GM12875 (cell line): ENCODE data around the gene KCNK4.

Experiments used
- H3K4me3 ChIP-seq: one replicate; pipeline ENCODE4 v1.5.1; 2011; ENCODE audit warnings: low read depth, low read length, control low read depth
- TF ChIP-seq, protein P1 (sequence below): IDR thresholded peaks from 2 replicates; pipeline ENCODE4 v1.5.1; 2011; ENCODE audit warnings: low read depth, mild to moderate bottlenecking, control low read depth, inconsistent platforms, low read length, moderate library complexity, borderline replicate concordance; ENCODE audit not compliant: insufficient read depth

The KCNK4 gene

DNA sequence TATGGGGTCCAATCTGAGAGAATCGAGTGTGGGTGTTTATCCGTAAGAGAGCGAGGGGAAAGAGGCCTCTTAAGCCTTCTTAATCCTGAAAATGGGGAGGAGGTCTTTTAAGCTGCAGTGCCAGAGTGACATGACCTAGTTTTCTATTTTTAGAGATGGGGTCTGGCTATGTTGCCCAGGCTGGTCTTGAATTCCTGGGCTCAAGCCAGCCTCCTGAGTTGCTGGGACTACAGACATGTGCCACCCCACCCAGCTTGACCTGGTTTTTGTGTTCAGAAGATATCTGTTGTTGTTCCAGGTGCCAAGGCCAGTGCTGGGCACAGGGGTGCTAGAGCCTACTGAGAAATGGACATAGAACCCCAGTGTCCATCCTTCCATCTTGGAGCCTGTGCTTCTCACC lies 8.0 kb upstream of the KCNK4 start:
- no peak overlapping the region for H3K4me3 ChIP-seq
- TF ChIP-seq, protein P1, sequence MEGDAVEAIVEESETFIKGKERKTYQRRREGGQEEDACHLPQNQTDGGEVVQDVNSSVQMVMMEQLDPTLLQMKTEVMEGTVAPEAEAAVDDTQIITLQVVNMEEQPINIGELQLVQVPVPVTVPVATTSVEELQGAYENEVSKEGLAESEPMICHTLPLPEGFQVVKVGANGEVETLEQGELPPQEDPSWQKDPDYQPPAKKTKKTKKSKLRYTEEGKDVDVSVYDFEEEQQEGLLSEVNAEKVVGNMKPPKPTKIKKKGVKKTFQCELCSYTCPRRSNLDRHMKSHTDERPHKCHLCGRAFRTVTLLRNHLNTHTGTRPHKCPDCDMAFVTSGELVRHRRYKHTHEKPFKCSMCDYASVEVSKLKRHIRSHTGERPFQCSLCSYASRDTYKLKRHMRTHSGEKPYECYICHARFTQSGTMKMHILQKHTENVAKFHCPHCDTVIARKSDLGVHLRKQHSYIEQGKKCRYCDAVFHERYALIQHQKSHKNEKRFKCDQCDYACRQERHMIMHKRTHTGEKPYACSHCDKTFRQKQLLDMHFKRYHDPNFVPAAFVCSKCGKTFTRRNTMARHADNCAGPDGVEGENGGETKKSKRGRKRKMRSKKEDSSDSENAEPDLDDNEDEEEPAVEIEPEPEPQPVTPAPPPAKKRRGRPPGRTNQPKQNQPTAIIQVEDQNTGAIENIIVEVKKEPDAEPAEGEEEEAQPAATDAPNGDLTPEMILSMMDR, result no peak

DNA sequence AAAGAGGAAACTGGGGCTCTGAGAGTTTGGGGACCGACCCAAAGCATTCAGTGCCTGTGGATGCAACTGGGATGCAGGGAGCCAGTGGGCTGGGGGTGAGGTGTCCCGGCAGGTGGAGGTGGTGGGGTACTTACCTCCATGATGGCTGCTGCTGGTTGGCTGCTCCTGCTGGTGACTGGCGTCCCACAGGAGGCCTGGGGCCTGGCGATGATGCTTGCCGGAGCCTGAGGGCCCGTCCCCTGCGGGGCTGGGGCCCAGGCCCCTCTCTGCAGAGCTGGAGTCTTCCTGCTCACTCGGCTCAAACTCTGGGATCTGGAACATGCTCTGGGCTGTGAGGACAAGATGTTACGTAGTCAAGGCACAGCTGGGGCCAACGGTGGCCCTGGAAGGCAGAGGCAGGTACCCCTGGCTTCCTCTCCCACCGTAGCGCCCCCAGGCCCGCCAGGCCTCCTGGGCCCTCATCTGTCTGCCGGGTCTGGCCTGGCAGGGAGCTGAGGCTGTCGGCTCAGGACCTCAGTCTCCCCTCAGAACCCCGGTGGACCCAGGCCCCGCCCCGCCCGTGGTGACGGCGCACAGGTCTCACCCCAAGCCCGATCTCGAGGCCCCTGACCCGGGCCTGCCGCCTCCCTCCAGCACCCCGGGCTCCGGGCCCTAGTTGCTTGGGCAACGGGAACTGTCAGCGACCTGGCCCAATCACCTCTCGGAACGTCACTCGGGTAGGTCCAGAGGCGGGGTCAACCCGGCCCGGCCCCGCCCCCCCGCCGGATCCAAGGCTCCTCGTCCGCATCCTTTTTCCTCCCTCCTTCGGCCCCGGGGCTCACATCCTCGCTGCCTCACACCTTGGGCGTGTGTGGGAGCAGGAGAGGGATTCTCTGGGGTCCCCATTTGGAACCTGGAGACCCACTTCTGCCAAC lies 6.8 kb upstream of the KCNK4 start, which contains the start of gene BAD:
Gene BAD, minus strand, starts transcription at position 618 of the 914 bp plus-strand sequence. Its CDS starts 297 bp downstream, at position 321.
- TF ChIP-seq, protein P1, result no peak
- peak within 1 kb of the TSS; percentile 79 for H3K4me3 ChIP-seq

DNA sequence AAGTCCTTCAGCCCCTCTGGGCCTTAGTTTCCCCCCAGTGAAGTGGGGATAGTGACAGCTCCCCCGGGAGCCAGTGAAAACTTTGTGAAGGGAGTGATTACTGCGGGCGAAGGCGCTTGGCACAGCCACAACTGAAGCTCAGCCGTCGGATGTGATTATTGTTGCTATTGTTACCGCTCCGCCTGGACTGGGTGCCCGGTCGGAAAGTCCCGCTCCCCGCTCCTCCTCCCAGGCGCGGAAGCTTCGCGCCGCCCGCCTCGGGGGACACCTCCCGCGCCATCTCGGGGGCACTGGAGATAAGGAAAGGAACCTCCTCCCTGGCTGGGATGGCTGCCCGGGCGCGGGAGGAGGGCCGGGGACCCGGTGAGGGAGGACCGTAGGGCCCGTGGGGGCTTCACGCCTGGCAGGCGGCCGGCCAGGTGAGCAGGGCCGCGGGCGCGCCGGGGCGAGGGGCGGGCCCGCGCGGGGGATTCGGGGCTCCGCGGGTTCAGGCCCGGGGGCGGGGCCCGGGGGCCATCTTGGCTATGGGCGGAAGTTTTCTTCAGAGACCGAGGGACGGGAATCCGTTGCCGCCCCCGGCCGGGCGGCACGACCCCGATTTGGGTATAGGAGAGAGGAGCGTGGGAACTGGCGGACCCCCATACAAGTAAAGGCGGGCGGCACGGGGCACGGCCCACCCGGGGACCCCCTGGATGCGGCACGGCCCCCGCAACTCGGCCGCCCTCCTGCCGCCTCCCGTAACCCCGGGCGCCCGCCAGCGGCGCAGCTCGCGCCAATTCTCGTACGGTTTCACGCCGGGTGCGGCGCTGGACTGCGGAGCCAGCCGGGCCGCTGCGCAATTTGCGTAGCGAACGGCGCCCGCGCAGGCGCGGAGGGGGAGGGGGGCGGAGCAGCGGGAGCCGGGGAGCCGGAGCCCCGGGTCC lies 5.9 kb upstream of the KCNK4 start, which contains the start of gene GPR137:
Gene GPR137, plus strand, starts transcription at position 887 of the 923 bp plus-strand sequence. CDS start 677 bp downstream, outside the sequence.
- TF ChIP-seq, protein P1, result no peak
- H3K4me3 ChIP-seq, result peak within 1 kb of the TSS; percentile 79

DNA sequence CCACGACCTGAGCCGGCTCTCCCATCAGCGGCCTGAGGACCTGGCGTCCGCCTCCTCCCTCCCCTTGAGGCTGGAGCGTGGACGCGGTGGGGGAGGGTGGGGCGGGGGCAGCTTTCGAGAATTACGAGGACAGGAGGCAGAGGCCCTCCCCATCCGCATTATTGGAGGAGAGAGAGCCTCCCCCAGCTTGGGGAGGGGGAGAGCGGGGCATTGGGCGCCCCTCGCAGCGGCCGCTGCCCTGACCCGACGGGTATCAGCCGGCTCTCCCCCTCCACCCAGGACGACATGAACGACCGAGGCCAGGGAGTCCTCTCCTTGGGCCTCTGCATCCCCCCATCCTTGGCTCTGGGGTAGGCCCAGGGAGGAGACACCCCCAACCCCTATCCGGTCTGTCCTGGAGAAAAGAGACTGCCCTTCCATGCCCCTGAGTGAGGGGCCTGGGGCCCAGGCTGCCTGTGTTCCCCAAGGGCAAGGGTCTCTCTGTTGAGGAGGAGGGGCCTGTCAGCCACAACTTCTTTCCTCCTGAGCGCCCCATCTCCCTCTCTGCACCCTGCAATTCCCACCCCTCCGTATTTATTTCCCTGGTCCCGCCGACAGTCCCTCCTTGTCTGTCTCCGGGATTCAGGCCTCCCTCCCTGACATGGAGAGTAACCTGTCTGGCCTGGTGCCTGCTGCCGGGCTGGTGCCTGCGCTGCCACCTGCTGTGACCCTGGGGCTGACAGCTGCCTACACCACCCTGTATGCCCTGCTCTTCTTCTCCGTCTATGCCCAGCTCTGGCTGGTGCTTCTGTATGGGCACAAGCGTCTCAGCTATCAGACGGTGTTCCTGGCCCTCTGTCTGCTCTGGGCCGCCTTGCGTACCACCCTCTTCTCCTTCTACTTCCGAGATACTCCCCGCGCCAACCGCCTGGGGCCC lies 5.0 kb upstream of the KCNK4 start:
- TF ChIP-seq, protein P1, result 0 out of 2 replicates have a peak, but pooled peaks have one; percentile 7
- H3K4me3 ChIP-seq, result peak overlapping the region; percentile 79

DNA sequence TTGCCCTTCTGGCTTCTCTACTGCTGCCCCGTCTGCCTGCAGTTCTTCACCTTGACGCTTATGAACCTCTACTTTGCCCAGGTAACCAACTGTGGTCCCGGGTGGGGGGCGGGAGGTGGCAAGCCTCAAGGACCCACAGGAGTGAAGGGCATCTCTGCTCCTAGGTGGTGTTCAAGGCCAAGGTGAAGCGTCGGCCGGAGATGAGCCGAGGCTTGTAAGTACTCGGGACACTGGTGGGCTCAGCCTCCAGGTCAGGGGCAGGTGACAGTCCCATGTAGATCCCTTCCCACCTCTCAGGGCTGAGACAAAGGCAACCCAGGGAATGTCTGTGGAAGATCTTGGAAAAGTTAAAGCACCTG lies 4.3 kb upstream of the KCNK4 start:
- H3K4me3 ChIP-seq, result no peak overlapping the region
- TF ChIP-seq, protein P1, result no peak

DNA sequence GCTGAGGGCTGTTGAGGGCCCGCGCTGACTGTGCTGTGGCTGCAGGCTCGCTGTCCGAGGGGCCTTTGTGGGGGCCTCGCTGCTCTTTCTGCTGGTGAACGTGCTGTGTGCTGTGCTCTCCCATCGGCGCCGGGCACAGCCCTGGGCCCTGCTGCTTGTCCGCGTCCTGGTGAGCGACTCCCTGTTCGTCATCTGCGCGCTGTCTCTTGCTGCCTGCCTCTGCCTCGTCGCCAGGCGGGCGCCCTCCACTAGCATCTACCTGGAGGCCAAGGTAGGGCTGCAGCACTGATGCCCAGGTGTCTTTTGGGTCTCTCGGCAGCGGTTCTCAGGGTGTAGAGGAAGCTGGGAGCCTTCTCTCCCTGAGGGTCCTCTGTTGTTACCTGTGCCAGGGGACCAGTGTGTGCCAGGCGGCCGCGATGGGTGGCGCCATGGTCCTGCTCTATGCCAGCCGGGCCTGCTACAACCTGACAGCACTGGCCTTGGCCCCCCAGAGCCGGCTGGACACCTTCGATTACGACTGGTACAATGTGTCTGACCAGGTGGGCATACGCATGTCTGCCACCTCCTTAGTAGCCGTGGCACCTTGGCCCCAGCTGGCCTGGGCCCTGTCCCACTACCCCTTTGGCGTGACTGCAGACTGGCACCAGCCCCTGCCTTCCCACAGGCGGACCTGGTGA lies 3.3 kb upstream of the KCNK4 start:
- no peak overlapping the region for H3K4me3 ChIP-seq
- TF ChIP-seq, protein P1, result no peak
